Adipocyte (in vitro differentiated cells): ENCODE results near the gene STRN.

Experiments used
- DNase-seq: peaks from one replicate; pipeline ENCODE4 v3.0.0-alpha.2; 2015; ENCODE audit warnings: low read depth
- H3K27me3 ChIP-seq: replicated peaks from 2 replicates; pipeline ENCODE4 v1.7.0; 2013; ENCODE audit warnings: mild to moderate bottlenecking, low read length, moderate library complexity; ENCODE audit not compliant: control insufficient read depth, insufficient read depth
- H3K36me3 ChIP-seq: 2 replicates; pipeline ENCODE4 v1.7.0; 2013; ENCODE audit warnings: low read length, mild to moderate bottlenecking, moderate library complexity; ENCODE audit not compliant: control insufficient read depth, insufficient read depth, severe bottlenecking
- H3K4me1 ChIP-seq: 2 replicates; pipeline ENCODE4 v1.7.0; 2013; ENCODE audit warnings: mild to moderate bottlenecking, low read length, moderate library complexity; ENCODE audit not compliant: control insufficient read depth, insufficient read depth
- H3K4me3 ChIP-seq: 2 replicates; pipeline ENCODE4 v1.7.0; 2013; ENCODE audit warnings: mild to moderate bottlenecking, low read length, moderate library complexity
- H3K9ac ChIP-seq: 2 replicates; pipeline ENCODE4 v1.7.0; 2013; ENCODE audit warnings: mild to moderate bottlenecking, low read length, moderate library complexity
- H3K9me3 ChIP-seq: 2 replicates; pipeline ENCODE4 v1.7.0; 2013; ENCODE audit warnings: mild to moderate bottlenecking, low read length, moderate library complexity; ENCODE audit not compliant: control insufficient read depth

The STRN gene

DNA sequence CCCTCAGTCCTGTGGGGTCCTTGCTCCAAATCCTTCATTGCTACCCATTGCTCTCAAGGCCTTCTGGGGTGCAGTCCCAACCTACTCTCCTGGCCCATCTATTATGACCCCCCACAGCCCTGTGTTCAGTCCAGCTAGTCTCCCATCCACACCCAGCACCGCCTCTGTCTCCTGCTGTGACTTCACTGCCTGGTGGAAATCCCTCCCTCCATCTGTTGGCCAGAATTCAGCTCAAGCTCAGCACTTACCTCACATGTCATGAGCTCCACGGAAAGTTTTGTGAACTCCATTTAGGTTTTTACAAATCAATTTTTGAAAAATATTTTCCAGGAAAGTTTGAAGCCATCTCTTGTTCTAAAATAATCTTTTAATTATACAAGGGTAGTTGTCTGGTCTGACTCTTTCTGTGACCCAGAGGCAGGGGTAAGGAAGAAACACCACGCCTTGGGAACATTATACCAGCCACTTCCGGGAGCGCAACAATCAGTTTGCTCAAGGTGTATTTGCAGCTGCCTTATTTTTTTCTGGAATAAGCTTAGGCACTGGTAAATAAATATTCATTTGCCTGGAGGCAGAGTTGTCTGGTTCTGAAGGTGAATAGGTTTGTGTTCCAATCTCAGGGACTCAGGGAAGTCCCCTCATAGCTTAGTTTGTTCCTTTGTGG, 159.0 kb downstream of the STRN start:
- Histone ChIP-seq H3K9ac (no peak overlapping the region), H3K36me3 (no peaks in the 10 kb centered on the region), H3K4me3 (no peak overlapping the region), H3K27me3 (no peaks in the 10 kb centered on the region), H3K9me3 (no peaks in the 10 kb centered on the region), H3K4me1 (no peaks in the 10 kb centered on the region)
- DNase-seq: no peak

DNA sequence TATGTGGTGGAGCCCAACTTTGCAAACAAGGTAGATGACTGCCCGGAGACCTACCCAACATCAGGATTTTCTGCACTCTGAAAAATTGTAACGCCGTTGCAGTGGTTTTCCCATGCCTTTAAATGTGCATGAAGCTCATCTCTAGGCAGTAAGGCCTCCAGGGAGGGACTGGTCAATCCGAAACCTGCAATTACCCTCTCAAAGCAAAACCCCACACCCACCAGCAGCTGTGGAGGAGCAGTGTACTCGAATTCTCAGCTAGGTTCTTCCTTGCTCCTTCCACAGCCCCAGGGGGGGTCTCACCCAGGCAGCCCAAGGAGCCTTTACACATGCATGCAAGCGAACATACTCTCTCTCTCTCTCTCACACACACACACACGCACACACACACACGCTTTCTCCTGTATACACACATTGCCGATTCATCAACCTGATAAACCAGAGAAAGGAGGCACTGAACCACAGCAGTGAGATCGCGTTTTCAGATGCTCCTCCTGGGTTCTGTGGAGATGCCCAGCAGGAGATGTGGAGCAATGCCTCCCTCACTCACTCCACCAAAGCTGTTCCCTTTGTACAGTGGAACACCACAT, 160.6 kb downstream of the STRN start:
- H3K9me3 ChIP-seq: no peaks in the 10 kb centered on the region
- peaks cover 4% of the 10 kb centered on the region for H3K36me3 ChIP-seq
- no peaks in the 10 kb centered on the region for H3K4me1 ChIP-seq
- H3K27me3 ChIP-seq: no peaks in the 10 kb centered on the region
- no peak overlapping the region for H3K4me3 ChIP-seq
- no peak for DNase-seq
- no peak overlapping the region for H3K9ac ChIP-seq

DNA sequence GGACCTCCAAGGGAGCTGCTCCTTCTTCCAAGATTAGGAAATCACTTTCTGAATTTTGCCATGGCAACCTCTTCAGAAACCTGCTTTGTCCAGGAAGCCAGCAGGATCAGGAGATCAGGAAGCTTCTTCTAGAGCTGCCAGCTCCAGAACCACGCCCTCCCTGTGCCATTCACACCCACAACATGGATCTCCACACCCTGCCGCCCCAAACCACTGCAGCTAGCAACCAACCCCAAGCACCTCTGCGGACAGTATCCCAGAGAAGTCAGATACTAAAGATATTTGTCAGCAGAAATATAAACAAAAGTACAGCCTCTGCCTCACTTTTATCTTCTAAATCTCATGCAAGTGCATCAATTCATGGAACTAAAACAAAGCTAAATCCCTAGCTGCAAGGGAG, 163.4 kb downstream of the STRN start:
- Histone ChIP-seq H3K4me3 (no peak overlapping the region), H3K36me3 (peaks cover 4% of the 10 kb centered on the region), H3K9me3 (no peaks in the 10 kb centered on the region), H3K4me1 (no peaks in the 10 kb centered on the region), H3K27me3 (no peaks in the 10 kb centered on the region), H3K9ac (no peak overlapping the region)
- DNase-seq: no peak

DNA sequence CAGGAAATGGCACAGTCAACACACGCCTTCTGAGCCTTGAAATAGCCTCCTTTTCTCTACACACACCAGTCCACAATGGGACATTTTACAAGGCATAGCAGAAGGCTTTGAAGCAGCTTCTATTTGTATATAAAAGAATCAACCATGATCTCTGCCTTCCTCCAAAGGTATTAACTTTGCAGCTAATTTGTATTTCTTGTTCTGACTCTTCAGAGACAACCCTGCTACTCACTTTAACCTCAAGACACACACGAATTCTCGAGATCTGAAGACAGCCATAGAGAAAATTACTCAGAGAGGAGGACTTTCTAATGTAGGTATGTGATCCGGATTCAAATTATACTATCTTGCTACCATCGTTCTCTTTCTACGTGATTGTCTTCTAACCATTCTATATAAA, 165.2 kb downstream of the STRN start:
- Histone ChIP-seq H3K36me3 (peaks cover 4% of the 10 kb centered on the region), H3K4me3 (no peak overlapping the region), H3K4me1 (no peaks in the 10 kb centered on the region), H3K9me3 (no peaks in the 10 kb centered on the region), H3K9ac (no peak overlapping the region), H3K27me3 (no peaks in the 10 kb centered on the region)
- DNase-seq: no peak

DNA sequence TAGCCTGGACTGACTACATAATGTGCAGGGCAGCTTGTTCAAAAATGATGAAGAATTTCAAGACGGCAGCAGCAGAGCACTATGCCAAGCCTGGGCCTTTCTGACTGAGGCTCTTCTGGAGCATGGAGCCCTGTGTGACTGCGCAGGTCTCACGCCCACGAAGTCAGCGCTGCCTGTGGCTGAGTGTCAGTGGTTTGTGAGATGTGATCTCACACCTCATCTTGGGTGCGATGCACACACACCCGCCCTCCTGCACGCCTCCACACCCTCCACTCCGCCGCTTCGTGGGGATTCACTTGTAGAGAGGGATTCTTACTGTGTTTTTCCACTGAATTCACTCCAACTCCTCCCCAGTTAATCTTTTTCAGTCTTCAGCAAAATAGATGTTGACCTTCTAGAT, 166.0 kb downstream of the STRN start:
- no peak overlapping the region for H3K4me3 ChIP-seq
- no peak overlapping the region for H3K9ac ChIP-seq
- H3K27me3 ChIP-seq: no peaks in the 10 kb centered on the region
- DNase-seq: no peak
- H3K36me3 ChIP-seq: peaks cover 4% of the 10 kb centered on the region
- no peaks in the 10 kb centered on the region for H3K9me3 ChIP-seq
- no peaks in the 10 kb centered on the region for H3K4me1 ChIP-seq

DNA sequence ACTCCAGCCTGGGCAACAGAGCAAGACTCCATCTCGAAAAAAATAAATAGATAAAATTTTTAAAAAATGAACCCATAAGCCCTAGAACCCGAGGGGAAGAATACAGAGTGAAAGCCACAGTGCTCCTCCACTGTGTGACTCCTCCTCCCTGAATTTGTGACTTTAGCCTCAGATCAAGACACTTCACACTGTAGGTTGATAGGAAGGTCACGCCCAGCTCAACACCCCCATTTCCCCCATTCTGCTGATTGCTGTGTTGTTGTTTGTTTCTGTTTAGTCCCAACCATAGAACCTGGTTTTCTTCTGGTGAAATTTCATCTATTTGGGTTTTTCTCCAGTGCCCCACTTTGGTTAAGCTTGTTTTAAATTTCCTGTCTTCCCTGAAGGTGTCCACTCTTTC, 167.6 kb downstream of the STRN start:
- Histone ChIP-seq H3K4me3 (no peak overlapping the region), H3K9ac (no peak overlapping the region), H3K27me3 (no peaks in the 10 kb centered on the region), H3K36me3 (peaks cover 4% of the 10 kb centered on the region), H3K4me1 (no peaks in the 10 kb centered on the region), H3K9me3 (no peaks in the 10 kb centered on the region)
- no peak for DNase-seq

DNA sequence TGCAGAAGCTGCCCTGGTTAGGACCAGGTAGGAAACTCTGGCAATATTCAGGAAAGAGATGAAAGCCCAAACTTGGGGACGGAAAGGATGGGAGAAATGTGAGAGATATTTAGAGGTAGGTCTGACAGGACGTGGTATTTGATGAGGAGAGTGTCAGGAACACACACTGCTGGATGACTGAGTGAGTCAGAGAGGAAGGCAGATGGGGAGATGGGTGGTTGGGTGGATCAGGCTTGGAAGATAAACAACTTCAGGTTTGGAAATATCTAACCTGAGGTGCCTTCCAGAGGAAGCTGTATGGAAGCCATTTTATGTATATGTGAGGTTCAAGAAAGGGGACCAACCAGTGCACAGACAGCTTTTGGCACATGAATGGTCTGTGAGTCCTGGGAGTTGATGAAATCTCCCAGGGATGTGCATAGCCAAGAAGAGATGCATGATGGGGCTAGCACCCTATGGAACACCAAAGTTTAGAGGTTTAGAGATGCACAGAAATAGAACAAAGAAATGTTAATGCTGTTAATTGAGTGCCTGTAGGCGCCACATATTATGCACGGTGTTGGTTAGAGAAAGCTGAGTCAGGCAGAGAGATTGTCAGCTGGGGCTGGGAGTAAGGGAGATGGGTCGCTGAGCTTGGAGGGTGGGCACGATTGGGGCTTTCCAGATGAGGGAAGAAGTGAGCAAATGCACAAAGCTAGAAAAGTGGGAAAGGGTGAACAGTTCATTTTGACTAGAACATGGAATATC, 168.8 kb downstream of the STRN start:
- H3K4me1 ChIP-seq: no peaks in the 10 kb centered on the region
- no peaks in the 10 kb centered on the region for H3K9me3 ChIP-seq
- H3K4me3 ChIP-seq: no peak overlapping the region
- H3K9ac ChIP-seq: no peak overlapping the region
- DNase-seq: no peak
- H3K27me3 ChIP-seq: no peaks in the 10 kb centered on the region
- H3K36me3 ChIP-seq: peaks cover 4% of the 10 kb centered on the region
